ENCODE measurements around the gene NLRC5. TPM values are rescaled to one million over a fixed set of nuclear protein-coding genes. Genes with fewer than 3 reads are reported as not detected.
A peak's percentile ranks its signal among the peaks of the same experiment; 100 is the strongest.

Gene NLRC5
- total and polyA plus RNA-seq, 9 of the 15 experiments (the other 6 are each of a cell fraction or from before 2014, with no cell fraction given), result 0.59 to 0.71 TPM; not detected in 7

GRCh38 chr16:57092786-57093411, 103.5 kb downstream of the NLRC5 start (continued):
- TF ChIP-seq RERE (CRISPR knock-in tag; IDR thresholded peaks at IDR 0.05; ENCODE audit: borderline replicate concordance) (no peak), ZBTB1 (CRISPR knock-in tag; IDR thresholded peaks at IDR 0.05; ENCODE audit: borderline replicate concordance, low read depth) (peak; percentile 98), ZNF212 (CRISPR knock-in tag; IDR thresholded peaks at IDR 0.05) (no peak), NONO (IDR thresholded peaks at IDR 0.05; ENCODE audit: low read depth in 2 of 2, low read length in 1 of 2) (no peak), MAZ (CRISPR knock-in tag; conservative IDR thresholded peaks at IDR 0.05 in 1 of 2, IDR thresholded peaks at IDR 0.05 in 1 of 2) (peak; percentile 73 to 87), MLLT1 (IDR thresholded peaks at IDR 0.05) (no peak), CTBP1 (IDR thresholded peaks at IDR 0.05; ENCODE audit: borderline replicate concordance) (0 out of 2 replicates have a peak, but pooled peaks have one; percentile 2), JUND (IDR thresholded peaks at IDR 0.05; ENCODE audit: borderline replicate concordance, low read depth, low read length) (peak; percentile 50), JUND (tag; IDR thresholded peaks at IDR 0.05; ENCODE audit: borderline replicate concordance, low read depth, low read length) (no peak; the same call in 2 of the 3 replicates), COPS2 (conservative IDR thresholded peaks at IDR 0.05) (no peak), BHLHE40 (IDR thresholded peaks at IDR 0.05; ENCODE audit: low read length) (0 out of 2 replicates have a peak, but pooled peaks have one; percentile 6), YY1 (IDR thresholded peaks at IDR 0.05; ENCODE audit: borderline replicate concordance in 1 of 3, control insufficient read depth in 1 of 3, extremely low read depth in 1 of 3, insufficient read depth in 3 of 3, insufficient read length in 1 of 3, insufficient replicate concordance in 2 of 3, low read depth in 1 of 3, low read length in 2 of 3) (peak in 1 of 3 experiments; percentile 18), E2F5 (CRISPR knock-in tag; IDR thresholded peaks at IDR 0.05) (no peak), SMC3 (conservative IDR thresholded peaks at IDR 0.05; ENCODE audit: insufficient read depth, low read depth, low read length) (0 out of 2 replicates have a peak, but pooled peaks have one; percentile 13), ZNF263 (CRISPR knock-in tag; IDR thresholded peaks at IDR 0.05; ENCODE audit: borderline replicate concordance) (peak; percentile 29; the same call in 1 of the 2 replicates), PHB2 (IDR thresholded peaks at IDR 0.05; ENCODE audit: low read depth) (no peak), TRIM24 (IDR thresholded peaks at IDR 0.05) (no peak), ZNF174 (CRISPR knock-in tag; IDR thresholded peaks at IDR 0.05) (no peak), STAG1 (CRISPR knock-in tag; IDR thresholded peaks at IDR 0.05; ENCODE audit: borderline replicate concordance) (no peak), ZNF444 (CRISPR knock-in tag; IDR thresholded peaks at IDR 0.05) (no peak)
